ENCODE measurements around the gene ACAD8. TPM values are rescaled to one million over a fixed set of nuclear protein-coding genes. Genes with fewer than 3 reads are reported as not detected.
A peak's percentile ranks its signal among the peaks of the same experiment; 100 is the strongest.

The ACAD8 gene
- total RNA-seq, 4 donors from 2014 or later: 46.3 to 71.2 (median 59.8) TPM

GRCh38 chr11:134261626-134262488 lies 8.5 kb downstream of the ACAD8 start:
- TF ChIP-seq EP300 (IDR thresholded peaks at IDR 0.05) (no peak), CTCF (IDR thresholded peaks at IDR 0.05) (peak; percentile 11 to 40), POLR2A (IDR thresholded peaks at IDR 0.05) (no peak)
- H3K36me3 ChIP-seq: peaks cover 69% of the 10 kb centered on the region
- H3K27ac ChIP-seq: no peak overlapping the region
- DNase-seq (ENCODE audit: low spot score in 2 of 2): peak in 1 of 2 donors; percentile 54
- WGBS: 87% methylated on average over 12 of the region's 14 CpGs
- H3K9me3 ChIP-seq: no peaks in the 10 kb centered on the region
- no peak overlapping the region for H3K4me3 ChIP-seq
- H3K4me1 ChIP-seq: peaks cover 11% of the 10 kb centered on the region
- H3K27me3 ChIP-seq: no peaks in the 10 kb centered on the region

- Histone ChIP-seq H3K27me3 (peaks cover 4% of the 10 kb centered on the region), H3K9me3 (no peaks in the 10 kb centered on the region), H3K27ac (no peak overlapping the region), H3K36me3 (peaks cover 40% of the 10 kb centered on the region), H3K4me3 (no peak overlapping the region), H3K4me1 (peaks cover 21% of the 10 kb centered on the region)
- no peak for TF ChIP-seq EP300 (IDR thresholded peaks at IDR 0.05)
- TF ChIP-seq POLR2A (IDR thresholded peaks at IDR 0.05): no peak
- 79% methylated on average over 7 of the region's 7 CpGs for WGBS
- DNase-seq (ENCODE audit: low spot score in 2 of 2): no peak
Observed at GRCh38 chr11:134264966-134265764, 11.8 kb downstream of the ACAD8 start.

GRCh38 chr11:134266440-134266839 lies 13.1 kb downstream of the ACAD8 start:
- Histone ChIP-seq H3K4me3 (no peak overlapping the region), H3K9me3 (no peaks in the 10 kb centered on the region), H3K4me1 (peaks cover 21% of the 10 kb centered on the region), H3K27me3 (peaks cover 16% of the 10 kb centered on the region), H3K36me3 (peaks cover 27% of the 10 kb centered on the region), H3K27ac (peak overlapping the region; percentile 61)
- DNase-seq (ENCODE audit: low spot score in 2 of 2): peak in 1 of 2 donors; percentile 40
- WGBS: 56% methylated on average over 5 of the region's 5 CpGs
- no peak for TF ChIP-seq CTCF (IDR thresholded peaks at IDR 0.05)
- no peak for TF ChIP-seq POLR2A (IDR thresholded peaks at IDR 0.05)
- TF ChIP-seq EP300 (IDR thresholded peaks at IDR 0.05): no peak
- no peak for TF ChIP-seq POLR2AphosphoS5 (IDR thresholded peaks at IDR 0.05)

GRCh38 chr11:134266841-134267251 lies 13.5 kb downstream of the ACAD8 start:
- DNase-seq (ENCODE audit: low spot score in 2 of 2): peak in 1 of 2 donors; percentile 50
- no peaks in the 10 kb centered on the region for H3K9me3 ChIP-seq
- peak overlapping the region; percentile 61 for H3K27ac ChIP-seq
- no peak for TF ChIP-seq POLR2A (IDR thresholded peaks at IDR 0.05)
- TF ChIP-seq CTCF (IDR thresholded peaks at IDR 0.05): no peak
- TF ChIP-seq EP300 (IDR thresholded peaks at IDR 0.05): no peak
- TF ChIP-seq POLR2AphosphoS5 (IDR thresholded peaks at IDR 0.05): no peak
- peaks cover 21% of the 10 kb centered on the region for H3K4me1 ChIP-seq
- peaks cover 20% of the 10 kb centered on the region for H3K27me3 ChIP-seq
- WGBS: 12% methylated on average over 3 of the region's 3 CpGs
- H3K4me3 ChIP-seq: no peak overlapping the region
- peaks cover 23% of the 10 kb centered on the region for H3K36me3 ChIP-seq

- Histone ChIP-seq H3K9me3 (no peaks in the 10 kb centered on the region), H3K27me3 (peaks cover 26% of the 10 kb centered on the region), H3K27ac (peak overlapping the region; percentile 57), H3K36me3 (peaks cover 17% of the 10 kb centered on the region), H3K4me3 (no peak overlapping the region), H3K4me1 (peaks cover 21% of the 10 kb centered on the region)
- TF ChIP-seq CTCF (IDR thresholded peaks at IDR 0.05) (no peak), EP300 (IDR thresholded peaks at IDR 0.05) (no peak), POLR2A (IDR thresholded peaks at IDR 0.05) (no peak), POLR2AphosphoS5 (IDR thresholded peaks at IDR 0.05) (no peak)
- WGBS: 81% methylated on average over 5 of the region's 5 CpGs
- peak in 1 of 2 donors; percentile 9 for DNase-seq (ENCODE audit: low spot score in 2 of 2)
Observed at GRCh38 chr11:134267461-134267860, 14.1 kb downstream of the ACAD8 start.

All from suprapubic skin (tissue), 4 donors.